HEK293T (cell line): Measurements from ENCODE around the gene RBMS1.

Source experiments
- BHLHE40 ChIP-seq: fragments of 450-650 bp; IDR thresholded peaks from 2 replicates; pipeline ENCODE4 v1.6.1; 2016; ENCODE audit warnings: mild to moderate bottlenecking, moderate library complexity, borderline replicate concordance
- FOXM1 ChIP-seq: fragments of 450-650 bp; IDR thresholded peaks from 2 replicates; pipeline ENCODE4 v1.6.1; 2017; ENCODE audit warnings: mild to moderate bottlenecking, borderline replicate concordance
- SUZ12 ChIP-seq: fragments of 450-650 bp; IDR thresholded peaks from 2 replicates; pipeline ENCODE4 v1.6.1; 2016; ENCODE audit warnings: mild to moderate bottlenecking
- TARDBP ChIP-seq: fragments of 450-650 bp; IDR thresholded peaks from 2 replicates; pipeline ENCODE4 v1.6.1; 2016

DNA sequence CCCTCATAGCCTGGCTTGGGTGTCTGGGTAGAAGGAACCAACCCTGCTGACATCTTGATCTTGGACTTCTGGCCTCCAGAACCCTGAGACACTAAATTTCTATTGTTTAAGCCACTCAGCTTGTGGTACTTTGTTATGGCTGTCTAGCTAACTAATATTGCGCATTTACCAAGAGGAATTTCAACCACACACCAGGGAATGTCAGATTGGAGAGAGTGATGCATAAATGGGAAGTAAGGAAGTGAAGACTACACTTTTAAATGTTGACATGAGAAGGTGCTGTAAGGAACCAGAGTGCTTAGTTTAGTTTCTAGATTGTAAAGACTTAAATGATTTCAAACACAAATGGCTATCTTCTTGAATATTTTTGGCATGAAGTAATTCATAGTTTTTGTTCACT, 194.6 kb downstream of the RBMS1 start:
- no peak for TF ChIP-seq SUZ12
- no peak for TF ChIP-seq FOXM1
- TF ChIP-seq BHLHE40 = no peak
- no peak for TF ChIP-seq TARDBP
